H1 (cell line): ENCODE results near the gene PPIA. TPM values are rescaled to one million over a fixed set of nuclear protein-coding genes. Genes with fewer than 3 reads are reported as not detected.

Experiments used
- CTCF ChIA-PET: fragments of 300-600 bp; sonication (Branson Sonifier 250); formaldehyde crosslinking; loops from one replicate; lab custom pipeline; 2021; ENCODE audit not compliant: partially characterized antibody; lab: Charles Lee
- POLR2A ChIA-PET: fragments of 300-600 bp; sonication (Branson Sonifier 250); formaldehyde crosslinking; loops from one replicate; lab custom pipeline; 2021; ENCODE audit warnings: inconsistent platforms; ENCODE audit not compliant: partially characterized antibody; lab: Charles Lee
- DNase-seq, 2 experiments: peaks; one replicate each; pipeline versions ENCODE4 v3.0.0 to v3.0.0-alpha.2; 2010 to 2022; ENCODE audit warnings: low spot score in 2 of 2, low read depth in 1 of 2, mixed read lengths in 1 of 2
- FAIRE-seq: peaks from 2 replicates; lab custom pipeline; 2011; peaks lifted over from hg19 to GRCh38; lab: Jason Lieb, UNC
- H2AFZ ChIP-seq: 2 replicates; pipeline ENCODE4 v1.8.1; 2012; ENCODE audit warnings: low read length, inconsistent platforms
- H2AK5ac ChIP-seq: 2 replicates; pipeline ENCODE4 v1.6.1; 2013; ENCODE audit warnings: low read depth, low read length
- H2BK120ac ChIP-seq: replicated peaks from 2 replicates; pipeline ENCODE3; 2013; ENCODE audit warnings: low read depth, low read length, inconsistent platforms
- H2BK12ac ChIP-seq: 2 replicates; pipeline ENCODE4 v1.6.1; 2013; ENCODE audit warnings: low read depth, low read length
- H2BK15ac ChIP-seq: 2 replicates; pipeline ENCODE4 v1.6.1; 2013; ENCODE audit warnings: low read length
- H2BK20ac ChIP-seq: 2 replicates; pipeline ENCODE4 v1.6.1; 2013; ENCODE audit warnings: low read length
- H2BK5ac ChIP-seq: 2 replicates; pipeline ENCODE4 v1.6.1; 2013; ENCODE audit warnings: low read depth, low read length
- H3K14ac ChIP-seq: 2 replicates; pipeline ENCODE4 v1.6.1; 2013; ENCODE audit warnings: inconsistent platforms; ENCODE audit not compliant: insufficient read length
- H3K18ac ChIP-seq: 2 replicates; pipeline ENCODE4 v1.6.1; 2013; ENCODE audit warnings: low read length; ENCODE audit errors: extremely low read depth
- H3K23ac ChIP-seq: 2 replicates; pipeline ENCODE4 v1.6.1; 2013; ENCODE audit warnings: inconsistent platforms; ENCODE audit not compliant: insufficient read length
- H3K23me2 ChIP-seq: 2 replicates; pipeline ENCODE4 v1.6.1; 2013; ENCODE audit warnings: low read depth, low read length
- H3K27ac ChIP-seq: 2 replicates; pipeline ENCODE4 v1.6.1; 2011; ENCODE audit warnings: low read depth, low read length, inconsistent platforms
- H3K27me3 ChIP-seq, 4 experiments: replicated peaks in 1 of 4; 1 replicate in 1 of 4; 2 replicates in 3 of 4; pipeline versions ENCODE4 v1.6.1 to v1.8.1; 2011 to 2013; ENCODE audit warnings: low read length in 3 of 4, mild to moderate bottlenecking in 3 of 4, inconsistent platforms in 2 of 4, mixed read lengths in 2 of 4, moderate library complexity in 1 of 4; ENCODE audit not compliant: control insufficient read depth in 3 of 4, insufficient read depth in 3 of 4; ENCODE audit errors: extremely low read depth in 1 of 4
- H3K36me3 ChIP-seq, 4 experiments: 2 replicates each; pipeline versions ENCODE4 v1.6.1 to v1.8.1; 2011 to 2013; ENCODE audit warnings: mild to moderate bottlenecking in 4 of 4, low read length in 3 of 4, moderate library complexity in 2 of 4, control low read depth in 1 of 4, inconsistent platforms in 1 of 4; ENCODE audit not compliant: insufficient read depth in 4 of 4, control insufficient read depth in 2 of 4
- H3K4ac ChIP-seq: replicated peaks from 2 replicates; pipeline ENCODE3; 2013; ENCODE audit warnings: low read length, low read depth, mixed read lengths, inconsistent platforms; ENCODE audit not compliant: insufficient read length
- H3K4me1 ChIP-seq, 4 experiments: replicated peaks in 1 of 4; 1 replicate in 1 of 4; 2 replicates in 3 of 4; pipeline versions ENCODE4 v1.6.1 to v1.8.1; 2011 to 2013; ENCODE audit warnings: low read length in 3 of 4, inconsistent platforms in 2 of 4, mixed read lengths in 1 of 4; ENCODE audit not compliant: insufficient read depth in 4 of 4, control insufficient read depth in 3 of 4
- H3K4me2 ChIP-seq, 2 experiments: 2 replicates each; pipeline versions ENCODE4 v1.6.1 to v1.8.1; 2011 to 2013; ENCODE audit warnings: low read depth in 2 of 2, low read length in 2 of 2, control low read depth in 1 of 2, inconsistent platforms in 1 of 2, mild to moderate bottlenecking in 1 of 2; ENCODE audit not compliant: insufficient read depth in 1 of 2
- H3K4me3 ChIP-seq, 4 experiments: fragments of 200-600, 300-600 bp in 1 of 4; sonication (generic), shearing (Covaris generic), sonication (Bioruptor Twin) in 1 of 4; 2 replicates each; pipeline versions ENCODE4 v1.5.1 to v1.8.1; 2011 to 2016; ENCODE audit warnings: low read length in 4 of 4, low read depth in 3 of 4, control low read depth in 2 of 4, inconsistent platforms in 2 of 4, mild to moderate bottlenecking in 2 of 4, mixed read lengths in 1 of 4, moderate library complexity in 1 of 4; ENCODE audit not compliant: insufficient read depth in 2 of 4; ENCODE audit errors: extremely low read depth in 1 of 4
- H3K56ac ChIP-seq: replicated peaks from 2 replicates; pipeline ENCODE3; 2013; ENCODE audit warnings: low read depth, mild to moderate bottlenecking, mixed read lengths, low read length, inconsistent platforms; ENCODE audit not compliant: insufficient read length
- H3K79me1 ChIP-seq: 2 replicates; pipeline ENCODE4 v1.6.1; 2013; ENCODE audit warnings: low read depth, low read length, control low read depth
- H3K79me2 ChIP-seq, 2 experiments: 2 replicates each; pipeline versions ENCODE4 v1.6.1 to v1.8.1; 2012 to 2013; ENCODE audit warnings: low read length in 2 of 2, mild to moderate bottlenecking in 2 of 2, inconsistent platforms in 1 of 2; ENCODE audit not compliant: insufficient read depth in 2 of 2, control insufficient read depth in 1 of 2
- H3K9ac ChIP-seq, 4 experiments: replicated peaks in 1 of 4; 1 replicate in 1 of 4; 2 replicates in 3 of 4; pipeline versions ENCODE4 v1.6.1 to v1.8.1; 2011 to 2013; ENCODE audit warnings: low read depth in 3 of 4, low read length in 3 of 4, control low read depth in 2 of 4, mild to moderate bottlenecking in 2 of 4, moderate library complexity in 2 of 4, inconsistent platforms in 1 of 4; ENCODE audit errors: extremely low read depth in 1 of 4
- H3K9me3 ChIP-seq, 2 experiments: 2 replicates each; pipeline versions ENCODE4 v1.6.1 to v1.8.1; 2012 to 2013; ENCODE audit warnings: mild to moderate bottlenecking in 2 of 2, moderate library complexity in 2 of 2, control low read depth in 1 of 2, inconsistent platforms in 1 of 2, low read depth in 1 of 2, low read length in 1 of 2, mixed read lengths in 1 of 2; ENCODE audit not compliant: insufficient read depth in 2 of 2
- H4K20me1 ChIP-seq, 2 experiments: replicated peaks in 1 of 2; 2 replicates each; pipeline versions ENCODE3 to v1.8.1; 2011 to 2013; ENCODE audit warnings: inconsistent platforms in 2 of 2, low read length in 2 of 2, mild to moderate bottlenecking in 1 of 2; ENCODE audit not compliant: insufficient read depth in 2 of 2, control insufficient read depth in 1 of 2
- H4K5ac ChIP-seq: 2 replicates; pipeline ENCODE4 v1.6.1; 2013; ENCODE audit warnings: low read length, low read depth, mixed read lengths, inconsistent platforms; ENCODE audit not compliant: insufficient read length
- H4K8ac ChIP-seq: 2 replicates; pipeline ENCODE4 v1.8.0; 2013; ENCODE audit warnings: mild to moderate bottlenecking, moderate library complexity, low read length, inconsistent platforms; ENCODE audit not compliant: insufficient read depth; ENCODE audit errors: extremely low read depth
- H4K91ac ChIP-seq: replicated peaks from 2 replicates; pipeline ENCODE3; 2013; ENCODE audit warnings: low read length, mixed read lengths, inconsistent platforms; ENCODE audit not compliant: insufficient read length
- CEBPB ChIP-seq: IDR thresholded peaks from 2 replicates; pipeline ENCODE4 v1.6.1; 2012; ENCODE audit warnings: low read depth, low read length
- EGR1 ChIP-seq: IDR thresholded peaks from 2 replicates; pipeline ENCODE4 v1.6.1; 2011; ENCODE audit warnings: low read depth, low read length, borderline replicate concordance
- GTF2F1 ChIP-seq: IDR thresholded peaks from 2 replicates; pipeline ENCODE4 v1.6.1; 2012; ENCODE audit warnings: low read depth, low read length, improper control_type of control experiment, borderline replicate concordance
- JUN ChIP-seq: IDR thresholded peaks from 2 replicates; pipeline ENCODE4 v1.6.1; 2011; ENCODE audit warnings: low read depth, mild to moderate bottlenecking, improper control_type of control experiment, low read length
- KDM4A ChIP-seq: IDR thresholded peaks from one replicate; pipeline ENCODE4 v1.7.1; 2012; ENCODE audit warnings: low read depth, mild to moderate bottlenecking, moderate library complexity, low read length, inconsistent platforms; ENCODE audit not compliant: severe bottlenecking
- POLR2AphosphoS5 ChIP-seq: IDR thresholded peaks from 2 replicates; pipeline ENCODE4 v1.6.1; 2011; ENCODE audit warnings: low read depth, low read length
- RXRA ChIP-seq: IDR thresholded peaks from 2 replicates; pipeline ENCODE4 v1.6.1; 2011; ENCODE audit warnings: low read depth, mild to moderate bottlenecking, low read length, moderate library complexity; ENCODE audit not compliant: insufficient read depth
- SIN3A ChIP-seq, 2 experiments: IDR thresholded peaks in 1 of 2; conservative IDR thresholded peaks in 1 of 2; 2 replicates each; pipeline ENCODE4 v1.6.1; 2011 to 2012; ENCODE audit warnings: low read length in 2 of 2, improper control_type of control experiment in 1 of 2, low read depth in 1 of 2, mild to moderate bottlenecking in 1 of 2
- SIX5 ChIP-seq: IDR thresholded peaks from 2 replicates; pipeline ENCODE4 v1.6.1; 2011; ENCODE audit warnings: mild to moderate bottlenecking, low read depth, low read length
- SRF ChIP-seq: IDR thresholded peaks from 2 replicates; pipeline ENCODE4 v1.6.1; 2011; ENCODE audit warnings: mild to moderate bottlenecking, low read depth, low read length, moderate library complexity
- TAF1 ChIP-seq: IDR thresholded peaks from 2 replicates; pipeline ENCODE4 v1.6.1; 2011; ENCODE audit warnings: mild to moderate bottlenecking, low read depth, low read length
- TAF7 ChIP-seq: optimal IDR thresholded peaks from 2 replicates; pipeline ENCODE3; 2011; ENCODE audit warnings: low read depth, mild to moderate bottlenecking, inconsistent platforms, low read length, moderate library complexity, borderline replicate concordance
- YY1 ChIP-seq: IDR thresholded peaks from 2 replicates; pipeline ENCODE4 v1.6.1; 2011; ENCODE audit warnings: low read depth, mild to moderate bottlenecking, low read length
- WGBS, 2 experiments: shearing (Covaris generic) in 1 of 2; methylation state at CpG; one replicate each; pipeline versions ENCODE4 v1.1.6 to v1.1.7; 2013 to 2015; ENCODE audit warnings: low lambda C conversion rate in 2 of 2, mixed read lengths in 2 of 2, inconsistent platforms in 1 of 2, low coverage in 1 of 2, missing lambda C conversion rate in 1 of 2; ENCODE audit not compliant: insufficient replicate concordance in 2 of 2, insufficient coverage in 1 of 2, insufficient read length in 1 of 2; ENCODE audit errors: extremely low coverage in 1 of 2, missing lambda C conversion rate in 1 of 2; 5-methylcytosine and 5-hydroxymethylcytosine counted together
- polyA plus RNA-seq, 7 experiments: library from polyadenylated mRNA; depleted of rRNA in 3 of 7; stranded (reverse) in 5 of 7; unstranded in 2 of 7; fragments of >200 nt in 5 of 7; fragments of 200-250 nt in 2 of 7; gene quantifications; 1 replicate in 5 of 7; 2 replicates in 1 of 7; 4 replicates in 1 of 7; pipeline versions ENCODE4 v1.2.1 to v1.2.3, GENCODE V29; 2011 to 2013; ENCODE audit warnings: missing spikeins in 2 of 7, mixed read lengths in 2 of 7
- total RNA-seq: library from RNA; stranded (reverse); fragmentation: NEBNext Ultra II Directional; extraction: Animal tissue kit (Norgen Biotek cat#: 25700); gene quantifications from 2 replicates; pipeline ENCODE4 v1.2.1, GENCODE V29; 2021

Gene PPIA
- total and polyA plus RNA-seq, 2 of the 8 experiments (the other 6 are each of a cell fraction or from before 2014, with no cell fraction given): 2,865 to 5,394 TPM

GRCh38 chr7:44789990-44790389 lies 6.5 kb upstream of the PPIA start:
- no peak overlapping the region for H4K8ac ChIP-seq
- H2BK12ac ChIP-seq: no peak overlapping the region
- H4K91ac ChIP-seq: no peak overlapping the region
- no peak overlapping the region for H3K18ac ChIP-seq
- no peak overlapping the region for H3K4me3 ChIP-seq
- H2AK5ac ChIP-seq: no peak overlapping the region
- H3K27me3 ChIP-seq: no peaks in the 10 kb centered on the region
- H3K27ac ChIP-seq: no peak overlapping the region
- CTCF ChIA-PET: interaction anchor here (0.6 to 1.1 kb wide), 3 partner anchors 134 to 274 kb away, joined by 3 read pairs; no protein-coding TSS in a partner anchor
- no peak overlapping the region for H3K56ac ChIP-seq
- no peak overlapping the region for H3K4ac ChIP-seq
- TF ChIP-seq SIX5 (no peak), SIN3A (conservative IDR thresholded peaks at IDR 0.05 in 1 of 2, IDR thresholded peaks at IDR 0.05 in 1 of 2; ENCODE audit: low read depth in 1 of 2, low read length in 2 of 2) (no peak), POLR2AphosphoS5 (no peak), SRF (no peak), YY1 (no peak), KDM4A (no peak), JUN (no peak), EGR1 (no peak), GTF2F1 (no peak), TAF7 (no peak), CEBPB (no peak), TAF1 (no peak), RXRA (no peak)
- TF ChIP-seq, all 59 proteins: peak for 0
- Histone ChIP-seq H2BK15ac (no peak overlapping the region), H2BK5ac (no peak overlapping the region), H2BK20ac (no peak overlapping the region), H3K79me2 (no peaks in the 10 kb centered on the region; a peak in 1 of 4 replicates), H3K9me3 (no peaks in the 10 kb centered on the region), H3K23me2 (no peaks in the 10 kb centered on the region), H3K4me2 (no peak overlapping the region), H4K5ac (no peak overlapping the region), H3K79me1 (no peaks in the 10 kb centered on the region), H3K23ac (no peak overlapping the region), H3K9ac (no peak overlapping the region), H2BK120ac (no peak overlapping the region), H3K4me1 (peaks cover 0 to 4% (median 0%) of the 10 kb centered on the region in 4 experiments; a peak in 3 of 7 replicates), H3K14ac (no peak overlapping the region), H2AFZ (no peak overlapping the region), H4K20me1 (no peaks in the 10 kb centered on the region), H3K36me3 (no peaks in the 10 kb centered on the region)
- FAIRE-seq (no peak), DNase-seq (no peak)
- 86% methylated on average over 5 of the region's 5 CpGs; no CpG with 5 or more reads in 1 of the 2 experiments for WGBS, 2 experiments
- POLR2A ChIA-PET: no interaction called here
